Measurements from ENCODE around the gene C3orf22. TPM values are rescaled to one million over a fixed set of nuclear protein-coding genes. Genes with fewer than 3 reads are reported as not detected.

C3orf22 gene
- total RNA-seq, 4 donors from 2014 or later = not detected

- intact Hi-C loops (cut with DNase I; ENCODE audit: low total_unique reads) = no loop called here
- TF ChIP-seq POLR2A (IDR thresholded peaks at IDR 0.05) = no peak
- no peak for DNase-seq (ENCODE audit: low spot score in 2 of 2)
- no peak overlapping the region for H3K4me3 ChIP-seq (ENCODE audit: low read depth, poor library complexity, severe bottlenecking)
- 68 to 72% methylated on average over 7 of the region's 7 CpGs for WGBS, 2 donors
Observed at GRCh38 chr3:126511291-126511690, 47.4 kb downstream of the C3orf22 start.

GRCh38 chr3:126510308-126510910 lies 48.3 kb downstream of the C3orf22 start:
- WGBS, 2 donors = 73 to 81% methylated on average over 22 of the region's 22 CpGs
- H3K4me3 ChIP-seq (ENCODE audit: low read depth, poor library complexity, severe bottlenecking) = no peak overlapping the region
- DNase-seq (ENCODE audit: low spot score in 2 of 2) = no peak
- no peak for TF ChIP-seq POLR2A (IDR thresholded peaks at IDR 0.05)
- no peak for TF ChIP-seq CTCF (IDR thresholded peaks at IDR 0.05)
- intact Hi-C loops (cut with DNase I; ENCODE audit: low total_unique reads) = no loop called here

GRCh38 chr3:126509597-126510307 lies 49.0 kb downstream of the C3orf22 start:
- H3K4me3 ChIP-seq (ENCODE audit: low read depth, poor library complexity, severe bottlenecking) = no peak overlapping the region
- no peak for DNase-seq (ENCODE audit: low spot score in 2 of 2)
- TF ChIP-seq POLR2A (IDR thresholded peaks at IDR 0.05) = no peak
- TF ChIP-seq CTCF (IDR thresholded peaks at IDR 0.05) = no peak
- 50% methylated on average over 15 to 18 of the region's 18 CpGs for WGBS, 2 donors
- intact Hi-C loops (cut with DNase I; ENCODE audit: low total_unique reads) = no loop called here

- WGBS, 2 donors = 79 to 86% methylated on average over 4 of the region's 4 CpGs
- DNase-seq (ENCODE audit: low spot score in 2 of 2) = no peak
- H3K4me3 ChIP-seq (ENCODE audit: low read depth, poor library complexity, severe bottlenecking) = no peak overlapping the region
- intact Hi-C loops (cut with DNase I; ENCODE audit: low total_unique reads) = no loop called here
- no peak for TF ChIP-seq POLR2A (IDR thresholded peaks at IDR 0.05)
- no peak for TF ChIP-seq CTCF (IDR thresholded peaks at IDR 0.05)
Observed at GRCh38 chr3:126508564-126508964, 50.2 kb downstream of the C3orf22 start.

GRCh38 chr3:126507886-126508285 lies 50.8 kb downstream of the C3orf22 start:
- WGBS, 2 donors = 91 to 93% methylated on average over 9 of the region's 9 CpGs
- no peak for TF ChIP-seq POLR2A (IDR thresholded peaks at IDR 0.05)
- TF ChIP-seq CTCF (IDR thresholded peaks at IDR 0.05) = no peak

GRCh38 chr3:126503701-126504100 lies 55.0 kb downstream of the C3orf22 start:
- H3K4me3 ChIP-seq (ENCODE audit: low read depth, poor library complexity, severe bottlenecking) = no peak overlapping the region
- intact Hi-C loops (cut with DNase I; ENCODE audit: low total_unique reads) = no loop called here
- TF ChIP-seq POLR2A (IDR thresholded peaks at IDR 0.05) (no peak), CTCF (IDR thresholded peaks at IDR 0.05) (no peak)
- no peak for DNase-seq (ENCODE audit: low spot score in 2 of 2)
- 85 to 91% methylated on average over 10 of the region's 10 CpGs for WGBS, 2 donors

More at GRCh38 chr3:126507886-126508285, 50.8 kb downstream of the C3orf22 start:
- intact Hi-C loops (cut with DNase I; ENCODE audit: low total_unique reads) = no loop called here
- H3K4me3 ChIP-seq (ENCODE audit: low read depth, poor library complexity, severe bottlenecking) = no peak overlapping the region
- DNase-seq (ENCODE audit: low spot score in 2 of 2) = no peak
